Activated T-helper 1 cell treated with Interleukin-2 at 50 U/mL for 16 hours (primary cell): ENCODE data around the gene TBC1D22A.

Experiments
- DNase-seq: peaks from one replicate; pipeline ENCODE4 v3.0.0-alpha.2; 2020; ENCODE audit warnings: low read depth

TBC1D22A gene

GRCh38 chr22:46835693-46836092 lies 73.2 kb downstream of the TBC1D22A start:
- no peak for DNase-seq

GRCh38 chr22:46841522-46841921 lies 79.1 kb downstream of the TBC1D22A start:
- DNase-seq = no peak

GRCh38 chr22:46842606-46843005 lies 80.2 kb downstream of the TBC1D22A start:
- no peak for DNase-seq

GRCh38 chr22:46843821-46844255 lies 81.4 kb downstream of the TBC1D22A start:
- no peak for DNase-seq

- no peak for DNase-seq
Measured at GRCh38 chr22:46844606-46845210, 82.3 kb downstream of the TBC1D22A start.

GRCh38 chr22:46845296-46846149 lies 83.1 kb downstream of the TBC1D22A start:
- DNase-seq = no peak

- no peak for DNase-seq
Measured at GRCh38 chr22:46846150-46846831, 83.8 kb downstream of the TBC1D22A start.

- no peak for DNase-seq
Measured at GRCh38 chr22:46846832-46847355, 84.4 kb downstream of the TBC1D22A start.

GRCh38 chr22:46848197-46848596 lies 85.7 kb downstream of the TBC1D22A start:
- DNase-seq = no peak

GRCh38 chr22:46849101-46849500 lies 86.7 kb downstream of the TBC1D22A start:
- DNase-seq = no peak

- no peak for DNase-seq
Measured at GRCh38 chr22:46849951-46850350, 87.5 kb downstream of the TBC1D22A start.

- no peak for DNase-seq
Measured at GRCh38 chr22:46851311-46851710, 88.9 kb downstream of the TBC1D22A start.

GRCh38 chr22:46851941-46852340 lies 89.5 kb downstream of the TBC1D22A start:
- DNase-seq = no peak

- no peak for DNase-seq
Measured at GRCh38 chr22:46852771-46853170, 90.3 kb downstream of the TBC1D22A start.

GRCh38 chr22:46853191-46853590 lies 90.7 kb downstream of the TBC1D22A start:
- no peak for DNase-seq

- DNase-seq = no peak
Measured at GRCh38 chr22:46854125-46854870, 91.8 kb downstream of the TBC1D22A start.

GRCh38 chr22:46855681-46856080 lies 93.2 kb downstream of the TBC1D22A start:
- no peak for DNase-seq

GRCh38 chr22:46856661-46857060 lies 94.2 kb downstream of the TBC1D22A start:
- no peak for DNase-seq

GRCh38 chr22:46857142-46857884 lies 94.9 kb downstream of the TBC1D22A start:
- no peak for DNase-seq

GRCh38 chr22:46857885-46858143 lies 95.4 kb downstream of the TBC1D22A start:
- no peak for DNase-seq

- no peak for DNase-seq
Measured at GRCh38 chr22:46858181-46858771, 95.8 kb downstream of the TBC1D22A start.
